ENCODE results near the gene PALMD.

Gene PALMD

GRCh38 chr1:99658031-99658290, 12.0 kb downstream of the PALMD start:
- DNase-seq, result no peak

- DNase-seq, result no peak
Observed at GRCh38 chr1:99659755-99660210, 13.9 kb downstream of the PALMD start.

GRCh38 chr1:99660496-99660895, 14.6 kb downstream of the PALMD start:
- no peak for DNase-seq

- no peak for DNase-seq
Observed at GRCh38 chr1:99661780-99662179, 15.9 kb downstream of the PALMD start.

- DNase-seq, result peak in 2 of 56 donors; percentile 6 to 11
Observed at GRCh38 chr1:99662539-99663080, 16.7 kb downstream of the PALMD start.

GRCh38 chr1:99663501-99663900, 17.6 kb downstream of the PALMD start:
- DNase-seq, result no peak

- no peak for DNase-seq
Observed at GRCh38 chr1:99665212-99665611, 19.3 kb downstream of the PALMD start.

GRCh38 chr1:99669376-99669775, 23.5 kb downstream of the PALMD start:
- no peak for DNase-seq

- peak in 1 of 56 donors; percentile 8 for DNase-seq
Observed at GRCh38 chr1:99669821-99670220, 23.9 kb downstream of the PALMD start.

- no peak for DNase-seq
Observed at GRCh38 chr1:99670583-99670982, 24.7 kb downstream of the PALMD start.

GRCh38 chr1:99672038-99672437, 26.1 kb downstream of the PALMD start:
- DNase-seq, result no peak

GRCh38 chr1:99672530-99673213, 26.8 kb downstream of the PALMD start:
- no peak for DNase-seq

- DNase-seq, result no peak
Observed at GRCh38 chr1:99673315-99673714, 27.4 kb downstream of the PALMD start.

- no peak for DNase-seq
Observed at GRCh38 chr1:99674115-99675064, 28.5 kb downstream of the PALMD start.

GRCh38 chr1:99675292-99675691, 29.4 kb downstream of the PALMD start:
- DNase-seq, result no peak

- no peak for DNase-seq
Observed at GRCh38 chr1:99675994-99676393, 30.1 kb downstream of the PALMD start.

- DNase-seq, result no peak
Observed at GRCh38 chr1:99676876-99677275, 31.0 kb downstream of the PALMD start.

- DNase-seq, result no peak
Observed at GRCh38 chr1:99677416-99677815, 31.5 kb downstream of the PALMD start.

GRCh38 chr1:99680270-99680669, 34.4 kb downstream of the PALMD start:
- peak in 25 of 56 donors; percentile 2 to 77 (median 26) for DNase-seq

GRCh38 chr1:99681583-99681982, 35.7 kb downstream of the PALMD start:
- no peak for DNase-seq

GRCh38 chr1:99682291-99682751, 36.4 kb downstream of the PALMD start:
- DNase-seq, result no peak

- DNase-seq, result peak in 43 of 56 donors; percentile 4 to 79 (median 33)
Observed at GRCh38 chr1:99685516-99686180, 39.7 kb downstream of the PALMD start.

Data from nucleus accumbens (tissue), 56 donors.